ENCODE measurements around the gene RFESD.

GRCh38 chr5:95669985-95670384 lies 23.4 kb downstream of the RFESD start:
- TF ChIP-seq EZH2 (IDR thresholded peaks at IDR 0.05) (no peak), POLR2AphosphoS5 (IDR thresholded peaks at IDR 0.05; ENCODE audit: borderline replicate concordance, low read depth, low read length) (no peak)

Measured in SK-N-MC (cell line).